GM20431 (cell line): ENCODE measurements around the gene KCNG1.

Experiments used
- in situ Hi-C: fragments of 300-500 bp; cut with MseI, MboI; formaldehyde crosslinking; loops from one replicate; pipeline ENCODE4 v1.15.0; 2020; ENCODE audit warnings: low sequenced_read_pairs; ENCODE audit not compliant: unreplicated experiment

KCNG1 gene

GRCh38 chr20:50992733-50993457, 30.0 kb downstream of the KCNG1 start:
- in situ Hi-C loops, result loop anchor here (10.0 to 25.0 kb wide), 2 partner anchors 312 to 619 kb away; no protein-coding TSS in a partner anchor

- in situ Hi-C loops, result loop anchor here (10.0 to 25.0 kb wide), 2 partner anchors 312 to 620 kb away; no protein-coding TSS in a partner anchor
These were observed 30.6 kb downstream of the KCNG1 start for GRCh38 chr20:50992336-50992732.

- in situ Hi-C loops, result loop anchor here (10.0 to 25.0 kb wide), 2 partner anchors 314 to 621 kb away; no protein-coding TSS in a partner anchor
These were observed 31.8 kb downstream of the KCNG1 start for GRCh38 chr20:50991076-50991475.

- in situ Hi-C loops, result loop anchor here (25.0 kb wide), 1 partner anchor 625 kb away; no protein-coding TSS in a partner anchor
These were observed 35.3 kb downstream of the KCNG1 start for GRCh38 chr20:50987493-50988210.

GRCh38 chr20:50983321-50983720, 39.6 kb downstream of the KCNG1 start:
- in situ Hi-C loops, result loop anchor here (25.0 kb wide), 1 partner anchor 629 kb away; no protein-coding TSS in a partner anchor

GRCh38 chr20:50982363-50982762, 40.5 kb downstream of the KCNG1 start:
- in situ Hi-C loops, result loop anchor here (25.0 kb wide), 1 partner anchor 630 kb away; no protein-coding TSS in a partner anchor

GRCh38 chr20:50981714-50982048, 41.2 kb downstream of the KCNG1 start:
- in situ Hi-C loops, result loop anchor here (25.0 kb wide), 1 partner anchor 631 kb away; no protein-coding TSS in a partner anchor

- in situ Hi-C loops, result loop anchor here (25.0 kb wide), 1 partner anchor 631 kb away; no protein-coding TSS in a partner anchor
These were observed 41.8 kb downstream of the KCNG1 start for GRCh38 chr20:50980851-50981713.

GRCh38 chr20:50980071-50980681, 42.7 kb downstream of the KCNG1 start:
- in situ Hi-C loops, result loop anchor here (25.0 kb wide), 1 partner anchor 632 kb away; no protein-coding TSS in a partner anchor

- in situ Hi-C loops, result loop anchor here (25.0 kb wide), 1 partner anchor 634 kb away; no protein-coding TSS in a partner anchor
These were observed 44.4 kb downstream of the KCNG1 start for GRCh38 chr20:50978533-50978932.

- in situ Hi-C loops, result loop anchor here (25.0 kb wide), 1 partner anchor 635 kb away; no protein-coding TSS in a partner anchor
These were observed 45.6 kb downstream of the KCNG1 start for GRCh38 chr20:50977066-50978021.

- in situ Hi-C loops, result loop anchor here (25.0 kb wide), 1 partner anchor 636 kb away; no protein-coding TSS in a partner anchor
These were observed 47.1 kb downstream of the KCNG1 start for GRCh38 chr20:50975701-50976330.

- in situ Hi-C loops, result no loop called here
These were observed 53.0 kb downstream of the KCNG1 start for GRCh38 chr20:50969912-50970311.

GRCh38 chr20:50969435-50969834, 53.5 kb downstream of the KCNG1 start:
- in situ Hi-C loops, result no loop called here

- in situ Hi-C loops, result no loop called here
These were observed 54.6 kb downstream of the KCNG1 start for GRCh38 chr20:50968289-50968688.

GRCh38 chr20:50967586-50967985, 55.3 kb downstream of the KCNG1 start:
- in situ Hi-C loops, result no loop called here

- in situ Hi-C loops, result no loop called here
These were observed 63.3 kb downstream of the KCNG1 start for GRCh38 chr20:50959543-50960126.
